ENCODE results near the gene UXT. TPM values are rescaled to one million over a fixed set of nuclear protein-coding genes. Genes with fewer than 3 reads are reported as not detected.
"Not testable (repeated sequence)": the region's sequence is repeated elsewhere in the genome, so short reads cannot be mapped to it uniquely, and the experiment has no call there.

UXT gene
- polyA plus RNA-seq, 1 donor (not counting 4 experiments of a cell fraction or from before 2014, with no cell fraction given) = 87.4 TPM

GRCh38 chrX:47683829-47684205, 24.8 kb upstream of the UXT start:
- H3K9ac ChIP-seq (ENCODE audit: control insufficient read depth, extremely low read depth, insufficient read depth, low read length) = no peak overlapping the region
- TF ChIP-seq CTCF (optimal IDR thresholded peaks at IDR 0.05 in 1 of 3, IDR thresholded peaks at IDR 0.05 in 1 of 3, conservative IDR thresholded peaks at IDR 0.05 in 1 of 3; ENCODE audit: extremely low read depth in 1 of 3, insufficient read depth in 2 of 3, low read length in 3 of 3) = no peak
- no peak for TF ChIP-seq EZH2 (IDR thresholded peaks at IDR 0.05; ENCODE audit: low read length)
- no peak overlapping the region for H3K27ac ChIP-seq (ENCODE audit: control insufficient read depth, insufficient read depth, low read length)
- H3K4me1 ChIP-seq (ENCODE audit: control insufficient read depth, extremely low read depth, insufficient read depth, low read length) = no peaks in the 10 kb centered on the region
- H3K79me2 ChIP-seq (ENCODE audit: control insufficient read depth, insufficient read depth, low read length) = no peaks in the 10 kb centered on the region
- dilution Hi-C loops (cut with MboI; ENCODE audit: extremely low pct_ligation_motif_present, low sequenced_read_pairs) = no loop called here
- no peak overlapping the region for H3K4me2 ChIP-seq (ENCODE audit: control insufficient read depth, extremely low read depth, insufficient read depth, low read depth, low read length)
- H3K9me3 ChIP-seq (ENCODE audit: control insufficient read depth, low read depth, low read length) = peaks cover 2% of the 10 kb centered on the region
- H3K27me3 ChIP-seq (ENCODE audit: control insufficient read depth, extremely low read depth, insufficient read depth, low read length) = no peaks in the 10 kb centered on the region
- no peak overlapping the region for H3K4me3 ChIP-seq (ENCODE audit: control insufficient read depth in 2 of 3, extremely low read depth in 1 of 3, insufficient read depth in 2 of 3, low read depth in 1 of 3, low read length in 3 of 3)
- DNase-seq (ENCODE audit: low read depth, low spot score) = no peak
- no peaks in the 10 kb centered on the region for H3K36me3 ChIP-seq (ENCODE audit: control insufficient read depth in 2 of 2, extremely low read depth in 1 of 2, insufficient read depth in 2 of 2, low read length in 2 of 2)
- H3K9me1 ChIP-seq (ENCODE audit: control insufficient read depth, extremely low read depth, insufficient read depth, low read length) = no peaks in the 10 kb centered on the region
- H2AFZ ChIP-seq (ENCODE audit: control insufficient read depth, low read length) = no peak overlapping the region
- FAIRE-seq = no peak
- no peaks in the 10 kb centered on the region for H4K20me1 ChIP-seq (ENCODE audit: control insufficient read depth, extremely low read depth, insufficient read depth, low read length)

GRCh38 chrX:47683184-47683828, 24.3 kb upstream of the UXT start:
- no peaks in the 10 kb centered on the region for H3K9me1 ChIP-seq (ENCODE audit: control insufficient read depth, extremely low read depth, insufficient read depth, low read length)
- no peak overlapping the region for H3K9ac ChIP-seq (ENCODE audit: control insufficient read depth, extremely low read depth, insufficient read depth, low read length)
- no peak for DNase-seq (ENCODE audit: low read depth, low spot score)
- dilution Hi-C loops (cut with MboI; ENCODE audit: extremely low pct_ligation_motif_present, low sequenced_read_pairs) = no loop called here
- no peak overlapping the region for H3K4me3 ChIP-seq (ENCODE audit: control insufficient read depth in 2 of 3, extremely low read depth in 1 of 3, insufficient read depth in 2 of 3, low read depth in 1 of 3, low read length in 3 of 3)
- peaks cover 2% of the 10 kb centered on the region for H3K9me3 ChIP-seq (ENCODE audit: control insufficient read depth, low read depth, low read length)
- H2AFZ ChIP-seq (ENCODE audit: control insufficient read depth, low read length) = no peak overlapping the region
- H3K79me2 ChIP-seq (ENCODE audit: control insufficient read depth, insufficient read depth, low read length) = no peaks in the 10 kb centered on the region
- no peaks in the 10 kb centered on the region for H3K27me3 ChIP-seq (ENCODE audit: control insufficient read depth, extremely low read depth, insufficient read depth, low read length)
- H4K20me1 ChIP-seq (ENCODE audit: control insufficient read depth, extremely low read depth, insufficient read depth, low read length) = no peaks in the 10 kb centered on the region
- H3K4me2 ChIP-seq (ENCODE audit: control insufficient read depth, extremely low read depth, insufficient read depth, low read depth, low read length) = no peak overlapping the region
- TF ChIP-seq EZH2 (IDR thresholded peaks at IDR 0.05; ENCODE audit: low read length) (no peak), CTCF (optimal IDR thresholded peaks at IDR 0.05 in 1 of 3, IDR thresholded peaks at IDR 0.05 in 1 of 3, conservative IDR thresholded peaks at IDR 0.05 in 1 of 3; ENCODE audit: extremely low read depth in 1 of 3, insufficient read depth in 2 of 3, low read length in 3 of 3) (no peak)
- H3K36me3 ChIP-seq (ENCODE audit: control insufficient read depth in 2 of 2, extremely low read depth in 1 of 2, insufficient read depth in 2 of 2, low read length in 2 of 2) = no peaks in the 10 kb centered on the region
- no peak for FAIRE-seq
- no peaks in the 10 kb centered on the region for H3K4me1 ChIP-seq (ENCODE audit: control insufficient read depth, extremely low read depth, insufficient read depth, low read length)
- H3K27ac ChIP-seq (ENCODE audit: control insufficient read depth, insufficient read depth, low read length) = no peak overlapping the region

- H3K27ac ChIP-seq (ENCODE audit: control insufficient read depth, insufficient read depth, low read length); H2AFZ ChIP-seq (ENCODE audit: control insufficient read depth, low read length); H3K9me1 ChIP-seq (ENCODE audit: control insufficient read depth, extremely low read depth, insufficient read depth, low read length); H3K27me3 ChIP-seq (ENCODE audit: control insufficient read depth, extremely low read depth, insufficient read depth, low read length); H4K20me1 ChIP-seq (ENCODE audit: control insufficient read depth, extremely low read depth, insufficient read depth, low read length); H3K9ac ChIP-seq (ENCODE audit: control insufficient read depth, extremely low read depth, insufficient read depth, low read length); H3K4me3 ChIP-seq (ENCODE audit: control insufficient read depth in 2 of 3, extremely low read depth in 1 of 3, insufficient read depth in 2 of 3, low read depth in 1 of 3, low read length in 3 of 3); H3K9me3 ChIP-seq (ENCODE audit: control insufficient read depth, low read depth, low read length); FAIRE-seq; H3K4me1 ChIP-seq (ENCODE audit: control insufficient read depth, extremely low read depth, insufficient read depth, low read length); H3K36me3 ChIP-seq (ENCODE audit: control insufficient read depth in 2 of 2, extremely low read depth in 1 of 2, insufficient read depth in 2 of 2, low read length in 2 of 2); DNase-seq (ENCODE audit: low read depth, low spot score); H3K4me2 ChIP-seq (ENCODE audit: control insufficient read depth, extremely low read depth, insufficient read depth, low read depth, low read length); dilution Hi-C loops (cut with MboI; ENCODE audit: extremely low pct_ligation_motif_present, low sequenced_read_pairs); H3K79me2 ChIP-seq (ENCODE audit: control insufficient read depth, insufficient read depth, low read length): not testable (repeated sequence)
Measured at GRCh38 chrX:47675959-47676859, 17.2 kb upstream of the UXT start.
